HEK293 (cell line): ENCODE results near the gene RAP1B.

ENCODE experiments used
- CTCF ChIA-PET: fragments of 350-600 bp; formaldehyde crosslinking; extraction: SDS; loops from one replicate; lab custom pipeline; 2021; ENCODE audit warnings: antibody characterized with exemption; lab: Yijun Ruan, JAX
- POLR2A ChIA-PET: fragments of 300-600 bp; formaldehyde crosslinking; extraction: SDS; loops from one replicate; lab custom pipeline; 2020; ENCODE audit warnings: antibody characterized with exemption, inconsistent platforms; lab: Yijun Ruan, JAX
- H3K27ac ChIP-seq: fragments of 200-500 bp; sonication (Bioruptor generic); 2 replicates; pipeline ENCODE4 v1.5.1; 2014; ENCODE audit warnings: low read depth, low read length, control low read depth, inconsistent platforms; ENCODE audit errors: extremely low read depth
- H3K36me3 ChIP-seq, 2 experiments: fragments of 200-500 bp in 1 of 2; sonication (Bioruptor generic) in 1 of 2; 1 replicate in 1 of 2; 2 replicates in 1 of 2; pipeline ENCODE4 v1.5.1; 2014 to 2017; ENCODE audit warnings: inconsistent platforms in 2 of 2, low read length in 2 of 2; ENCODE audit not compliant: control insufficient read depth in 2 of 2, insufficient read depth in 1 of 2
- H3K4me1 ChIP-seq: fragments of 200-500 bp; sonication (Bioruptor generic); 2 replicates; pipeline ENCODE4 v1.5.1; 2014; ENCODE audit warnings: mild to moderate bottlenecking, low read length, inconsistent platforms; ENCODE audit not compliant: control insufficient read depth, insufficient read depth
- H3K4me3 ChIP-seq: 2 replicates; pipeline ENCODE4 v1.5.1; 2011; ENCODE audit warnings: low read depth, mild to moderate bottlenecking, control low read depth, low read length, moderate library complexity
- H3K9me3 ChIP-seq: fragments of 200-500 bp; sonication (Bioruptor generic); 2 replicates; pipeline ENCODE4 v1.5.1; 2014; ENCODE audit warnings: low read depth, low read length, inconsistent platforms; ENCODE audit not compliant: control insufficient read depth, insufficient read depth
- CTCF ChIP-seq: fragments of 450-650 bp; formaldehyde crosslinking; IDR thresholded peaks from 2 replicates; pipeline ENCODE4 v1.5.1; 2016; ENCODE audit warnings: missing biosample characterization, missing genetic modification characterization
- OSR2 ChIP-seq: fragments of 450-650 bp; formaldehyde crosslinking; IDR thresholded peaks from 2 replicates; pipeline ENCODE4 v1.5.1; 2016; ENCODE audit warnings: missing biosample characterization, missing genetic modification characterization
- ZFP3 ChIP-seq: fragments of 450-650 bp; formaldehyde crosslinking; IDR thresholded peaks from 2 replicates; pipeline ENCODE4 v1.5.1; 2016; ENCODE audit warnings: low read depth, missing biosample characterization, missing genetic modification characterization
- ZNF174 ChIP-seq: fragments of 450-650 bp; formaldehyde crosslinking; IDR thresholded peaks from 2 replicates; pipeline ENCODE4 v1.5.0; 2017; ENCODE audit warnings: missing biosample characterization, mild to moderate bottlenecking, missing genetic modification characterization
- ZNF214 ChIP-seq: fragments of 450-650 bp; formaldehyde crosslinking; IDR thresholded peaks from 2 replicates; pipeline ENCODE4 v1.5.1; 2017; ENCODE audit warnings: missing biosample characterization, mild to moderate bottlenecking, missing genetic modification characterization, borderline replicate concordance
- ZNF248 ChIP-seq: fragments of 450-650 bp; formaldehyde crosslinking; IDR thresholded peaks from 2 replicates; pipeline ENCODE4 v1.5.1; 2017; ENCODE audit warnings: missing biosample characterization, missing genetic modification characterization
- ZNF416 ChIP-seq: fragments of 450-650 bp; formaldehyde crosslinking; IDR thresholded peaks from 2 replicates; pipeline ENCODE4 v1.5.1; 2016; ENCODE audit warnings: missing biosample characterization, missing genetic modification characterization
- ZNF48 ChIP-seq: fragments of 450-650 bp; formaldehyde crosslinking; IDR thresholded peaks from 2 replicates; pipeline ENCODE4 v1.5.1; 2016; ENCODE audit warnings: missing biosample characterization, missing genetic modification characterization
- ZNF488 ChIP-seq: fragments of 450-650 bp; formaldehyde crosslinking; IDR thresholded peaks from 2 replicates; pipeline ENCODE4 v1.5.1; 2016; ENCODE audit warnings: missing biosample characterization, missing genetic modification characterization
- ZNF76 ChIP-seq: fragments of 450-650 bp; formaldehyde crosslinking; IDR thresholded peaks from 2 replicates; pipeline ENCODE4; 2016; ENCODE audit warnings: low read depth, missing biosample characterization, missing genetic modification characterization, borderline replicate concordance
- TF ChIP-seq, protein P1 (sequence below): fragments of 450-650 bp; formaldehyde crosslinking; IDR thresholded peaks from 2 replicates; pipeline ENCODE4 v1.5.1; 2016; ENCODE audit warnings: missing biosample characterization, missing genetic modification characterization

RAP1B gene

GRCh38 chr12:68695454-68695853, 84.8 kb downstream of the RAP1B start:
- Histone ChIP-seq H3K27ac (no peak overlapping the region), H3K4me3 (no peak overlapping the region), H3K9me3 (no peaks in the 10 kb centered on the region), H3K36me3 (peaks cover 89 to 90% of the 10 kb centered on the region in 2 experiments), H3K4me1 (no peaks in the 10 kb centered on the region)
- ChIA-PET POLR2A (no interaction called here), CTCF (no interaction called here)
- TF ChIP-seq ZNF416 (no peak), ZNF488 (no peak), ZNF174 (tag by site-specific recombination) (no peak), ZFP3 (tag by site-specific recombination) (no peak), OSR2 (no peak), CTCF (no peak)

GRCh38 chr12:68699486-68699885, 88.8 kb downstream of the RAP1B start:
- POLR2A ChIA-PET = no interaction called here
- Histone ChIP-seq H3K4me1 (no peaks in the 10 kb centered on the region), H3K36me3 (peaks cover 76 to 85% of the 10 kb centered on the region in 2 experiments), H3K27ac (no peak overlapping the region), H3K4me3 (no peak overlapping the region), H3K9me3 (no peaks in the 10 kb centered on the region)
- TF ChIP-seq ZNF248 (no peak), ZNF76 (tag by site-specific recombination) (no peak), ZNF48 (tag by site-specific recombination) (no peak), ZNF214 (tag by site-specific recombination) (no peak)
- TF ChIP-seq, protein P1, sequence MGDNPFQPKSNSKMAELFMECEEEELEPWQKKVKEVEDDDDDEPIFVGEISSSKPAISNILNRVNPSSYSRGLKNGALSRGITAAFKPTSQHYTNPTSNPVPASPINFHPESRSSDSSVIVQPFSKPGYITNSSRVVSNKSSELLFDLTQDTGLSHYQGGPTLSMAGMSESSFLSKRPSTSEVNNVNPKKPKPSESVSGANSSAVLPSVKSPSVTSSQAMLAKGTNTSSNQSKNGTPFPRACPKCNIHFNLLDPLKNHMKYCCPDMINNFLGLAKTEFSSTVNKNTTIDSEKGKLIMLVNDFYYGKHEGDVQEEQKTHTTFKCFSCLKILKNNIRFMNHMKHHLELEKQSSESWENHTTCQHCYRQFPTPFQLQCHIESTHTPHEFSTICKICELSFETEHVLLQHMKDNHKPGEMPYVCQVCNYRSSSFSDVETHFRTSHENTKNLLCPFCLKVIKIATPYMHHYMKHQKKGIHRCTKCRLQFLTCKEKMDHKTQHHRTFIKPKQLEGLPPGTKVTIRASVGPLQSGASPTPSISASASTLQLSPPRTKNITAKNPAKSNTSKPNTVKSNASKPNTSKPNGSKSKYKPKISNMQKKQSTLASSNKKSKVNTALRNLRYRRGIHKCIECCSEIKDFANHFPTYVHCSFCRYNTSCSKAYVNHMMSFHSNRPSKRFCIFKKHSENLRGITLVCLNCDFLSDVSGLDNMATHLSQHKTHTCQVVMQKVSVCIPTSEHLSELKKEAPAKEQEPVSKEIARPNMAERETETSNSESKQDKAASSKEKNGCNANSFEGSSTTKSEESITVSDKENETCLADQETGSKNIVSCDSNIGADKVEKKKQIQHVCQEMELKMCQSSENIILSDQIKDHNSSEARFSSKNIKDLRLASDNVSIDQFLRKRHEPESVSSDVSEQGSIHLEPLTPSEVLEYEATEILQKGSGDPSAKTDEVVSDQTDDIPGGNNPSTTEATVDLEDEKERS = no peak
- CTCF ChIA-PET = interaction anchor here (0.6 kb wide), 1 partner anchor 293 kb away, joined by 3 read pairs; no protein-coding TSS in a partner anchor
